HEK293 (cell line): ENCODE measurements around the gene NFIB.

Experiments
- BCL11B ChIP-seq: fragments of 450-650 bp; formaldehyde crosslinking; IDR thresholded peaks from 2 replicates; pipeline ENCODE4 v1.5.1; 2016; ENCODE audit warnings: low read depth, missing biosample characterization, missing genetic modification characterization
- FEZF1 ChIP-seq: fragments of 450-650 bp; formaldehyde crosslinking; IDR thresholded peaks from 2 replicates; pipeline ENCODE4 v1.5.1; 2016; ENCODE audit warnings: missing biosample characterization, missing genetic modification characterization
- GLI2 ChIP-seq: fragments of 450-650 bp; formaldehyde crosslinking; IDR thresholded peaks from 2 replicates; pipeline ENCODE4; 2017; ENCODE audit warnings: missing biosample characterization, missing genetic modification characterization, low read depth, borderline replicate concordance
- HOXA7 ChIP-seq: sonication (generic); formaldehyde crosslinking; IDR thresholded peaks from 2 replicates; pipeline ENCODE4 v1.8.1; 2022; ENCODE audit warnings: missing genetic modification reagents, borderline replicate concordance
- HOXD13 ChIP-seq: sonication (generic); formaldehyde crosslinking; IDR thresholded peaks from 2 replicates; pipeline ENCODE4 v1.8.0; 2022; ENCODE audit warnings: missing genetic modification reagents, borderline replicate concordance
- IKZF3 ChIP-seq: fragments of 450-650 bp; IDR thresholded peaks from 2 replicates; pipeline ENCODE4 v1.5.0; 2018; ENCODE audit warnings: missing biosample characterization, mild to moderate bottlenecking, missing genetic modification characterization, moderate library complexity
- KLF1 ChIP-seq: fragments of 450-650 bp; formaldehyde crosslinking; IDR thresholded peaks from 2 replicates; pipeline ENCODE4 v1.5.1; 2016; ENCODE audit warnings: missing biosample characterization, missing genetic modification characterization
- KLF10 ChIP-seq: fragments of 450-650 bp; IDR thresholded peaks from 2 replicates; pipeline ENCODE4 v1.5.1; 2018; ENCODE audit warnings: missing biosample characterization, mild to moderate bottlenecking, missing genetic modification characterization
- MEIS1 ChIP-seq: sonication (generic); formaldehyde crosslinking; IDR thresholded peaks from 2 replicates; pipeline ENCODE4 v1.8.1; 2022; ENCODE audit warnings: missing genetic modification reagents, mild to moderate bottlenecking, borderline replicate concordance
- MYNN ChIP-seq: fragments of 450-650 bp; formaldehyde crosslinking; IDR thresholded peaks from 2 replicates; pipeline ENCODE4 v1.5.1; 2016; ENCODE audit warnings: missing biosample characterization, missing genetic modification characterization, borderline replicate concordance
- OSR2 ChIP-seq: fragments of 450-650 bp; formaldehyde crosslinking; IDR thresholded peaks from 2 replicates; pipeline ENCODE4 v1.5.1; 2016; ENCODE audit warnings: missing biosample characterization, missing genetic modification characterization
- OVOL3 ChIP-seq: fragments of 450-650 bp; formaldehyde crosslinking; IDR thresholded peaks from 2 replicates; pipeline ENCODE4 v1.5.1; 2016; ENCODE audit warnings: missing biosample characterization, missing genetic modification characterization
- SP2 ChIP-seq: fragments of 450-650 bp; formaldehyde crosslinking; IDR thresholded peaks from 2 replicates; pipeline ENCODE4 v1.5.1; 2016; ENCODE audit warnings: missing biosample characterization, missing genetic modification characterization
- ZBTB1 ChIP-seq: fragments of 450-650 bp; formaldehyde crosslinking; IDR thresholded peaks from 2 replicates; pipeline ENCODE4 v1.5.1; 2016; ENCODE audit warnings: missing biosample characterization, missing genetic modification characterization
- ZBTB48 ChIP-seq: fragments of 450-650 bp; formaldehyde crosslinking; IDR thresholded peaks from 2 replicates; pipeline ENCODE4 v1.5.1; 2016; ENCODE audit warnings: missing biosample characterization, missing genetic modification characterization
- ZBTB7A ChIP-seq: fragments of 450-650 bp; formaldehyde crosslinking; IDR thresholded peaks from 2 replicates; pipeline ENCODE4 v1.5.1; 2016; ENCODE audit warnings: low read depth, missing biosample characterization, missing genetic modification characterization
- ZIC2 ChIP-seq: fragments of 450-650 bp; formaldehyde crosslinking; IDR thresholded peaks from 2 replicates; pipeline ENCODE4 v1.5.1; 2016; ENCODE audit warnings: missing biosample characterization, missing genetic modification characterization
- ZNF146 ChIP-seq: fragments of 450-650 bp; formaldehyde crosslinking; IDR thresholded peaks from 2 replicates; pipeline ENCODE4 v1.5.1; 2016; ENCODE audit warnings: missing biosample characterization, missing genetic modification characterization
- ZNF157 ChIP-seq: fragments of 450-650 bp; formaldehyde crosslinking; IDR thresholded peaks from 2 replicates; pipeline ENCODE4 v1.5.1; 2016; ENCODE audit warnings: missing biosample characterization, missing genetic modification characterization
- ZNF175 ChIP-seq: fragments of 450-650 bp; formaldehyde crosslinking; IDR thresholded peaks from 2 replicates; pipeline ENCODE4 v1.5.1; 2016; ENCODE audit warnings: missing biosample characterization, missing genetic modification characterization
- ZNF221 ChIP-seq: fragments of 450-650 bp; formaldehyde crosslinking; IDR thresholded peaks from 2 replicates; pipeline ENCODE4 v1.5.1; 2017; ENCODE audit warnings: missing biosample characterization, missing genetic modification characterization, borderline replicate concordance
- ZNF266 ChIP-seq: fragments of 450-650 bp; formaldehyde crosslinking; IDR thresholded peaks from 2 replicates; pipeline ENCODE4 v1.5.1; 2016; ENCODE audit warnings: missing biosample characterization, missing genetic modification characterization, low read depth
- ZNF292 ChIP-seq: fragments of 450-650 bp; formaldehyde crosslinking; IDR thresholded peaks from 2 replicates; pipeline ENCODE4 v1.5.1; 2016; ENCODE audit warnings: low read depth, missing biosample characterization, missing genetic modification characterization, borderline replicate concordance
- ZNF354C ChIP-seq: fragments of 450-650 bp; formaldehyde crosslinking; IDR thresholded peaks from 2 replicates; pipeline ENCODE4 v1.5.1; 2016; ENCODE audit warnings: missing biosample characterization, missing genetic modification characterization, low read depth, borderline replicate concordance
- ZNF416 ChIP-seq: fragments of 450-650 bp; formaldehyde crosslinking; IDR thresholded peaks from 2 replicates; pipeline ENCODE4 v1.5.1; 2016; ENCODE audit warnings: missing biosample characterization, missing genetic modification characterization
- ZNF544 ChIP-seq: fragments of 450-650 bp; formaldehyde crosslinking; IDR thresholded peaks from 2 replicates; pipeline ENCODE4 v1.5.0; 2017; ENCODE audit warnings: missing biosample characterization, missing genetic modification characterization
- ZNF560 ChIP-seq: fragments of 450-650 bp; formaldehyde crosslinking; IDR thresholded peaks from 2 replicates; pipeline ENCODE4 v1.5.1; 2017; ENCODE audit warnings: missing biosample characterization, missing genetic modification characterization, borderline replicate concordance
- ZNF585B ChIP-seq: fragments of 450-650 bp; formaldehyde crosslinking; IDR thresholded peaks from 2 replicates; pipeline ENCODE4 v1.5.1; 2016; ENCODE audit warnings: missing biosample characterization, missing genetic modification characterization
- ZNF621 ChIP-seq: fragments of 450-650 bp; formaldehyde crosslinking; IDR thresholded peaks from 2 replicates; pipeline ENCODE4 v1.5.1; 2017; ENCODE audit warnings: missing biosample characterization, missing genetic modification characterization
- ZNF629 ChIP-seq: fragments of 450-650 bp; formaldehyde crosslinking; IDR thresholded peaks from 2 replicates; pipeline ENCODE4 v1.5.1; 2017; ENCODE audit warnings: missing biosample characterization, missing genetic modification characterization
- ZNF658 ChIP-seq: fragments of 450-650 bp; formaldehyde crosslinking; IDR thresholded peaks from 2 replicates; pipeline ENCODE4; 2016; ENCODE audit warnings: missing biosample characterization, missing genetic modification characterization
- ZNF777 ChIP-seq: fragments of 450-650 bp; formaldehyde crosslinking; IDR thresholded peaks from 2 replicates; pipeline ENCODE4 v1.5.1; 2017; ENCODE audit warnings: missing biosample characterization, missing genetic modification characterization, borderline replicate concordance
- ZNF837 ChIP-seq: fragments of 450-650 bp; formaldehyde crosslinking; IDR thresholded peaks from 2 replicates; pipeline ENCODE4 v1.5.1; 2016; ENCODE audit warnings: missing biosample characterization, missing genetic modification characterization
- ZNF843 ChIP-seq: fragments of 450-650 bp; formaldehyde crosslinking; IDR thresholded peaks from 2 replicates; pipeline ENCODE4 v1.5.1; 2016; ENCODE audit warnings: missing biosample characterization, missing genetic modification characterization
- ZSCAN30 ChIP-seq: fragments of 450-650 bp; IDR thresholded peaks from 2 replicates; pipeline ENCODE4 v1.5.1; 2018; ENCODE audit warnings: missing biosample characterization, mild to moderate bottlenecking, missing genetic modification characterization, moderate library complexity
- TF ChIP-seq, protein P1 (sequence below): fragments of 450-650 bp; formaldehyde crosslinking; IDR thresholded peaks from 2 replicates; pipeline ENCODE4 v1.5.1; 2016; ENCODE audit warnings: missing biosample characterization, missing genetic modification characterization
- TF ChIP-seq, protein P2 (sequence below): fragments of 450-650 bp; formaldehyde crosslinking; IDR thresholded peaks from 2 replicates; pipeline ENCODE4 v1.5.1; 2016; ENCODE audit warnings: missing biosample characterization, missing genetic modification characterization
- TF ChIP-seq, protein P3 (sequence below): fragments of 450-650 bp; formaldehyde crosslinking; IDR thresholded peaks from 2 replicates; pipeline ENCODE4 v1.5.1; 2016; ENCODE audit warnings: missing biosample characterization, missing genetic modification characterization

Gene NFIB

DNA sequence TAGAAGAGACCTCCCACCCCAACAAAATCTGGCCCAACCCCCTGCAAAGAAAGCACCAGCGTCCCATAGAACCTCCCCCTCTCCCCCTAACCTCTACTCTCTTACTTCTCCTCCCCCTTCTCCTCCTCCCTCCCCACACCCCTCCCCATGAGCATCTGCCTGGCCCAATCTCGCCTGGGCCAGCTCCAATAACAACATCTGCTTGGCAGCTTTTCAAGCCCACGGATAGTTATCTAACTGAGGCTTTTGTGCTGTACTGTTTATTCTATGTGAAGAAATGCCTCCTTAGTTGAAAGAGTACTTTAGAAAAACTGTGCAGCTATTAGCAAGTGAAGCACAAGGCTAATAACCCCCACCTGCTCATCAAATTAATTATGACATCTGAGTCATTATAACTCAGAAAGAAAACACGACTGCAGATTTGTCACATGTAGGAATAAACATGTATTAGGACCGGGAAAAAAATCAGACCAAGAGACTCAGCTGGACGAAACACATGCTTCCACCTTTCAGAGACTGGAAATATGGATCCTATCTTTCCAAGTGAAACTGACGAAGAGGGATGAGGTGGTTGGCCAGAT, 42.8 kb downstream of the NFIB start (continued):
- TF ChIP-seq, protein P1, sequence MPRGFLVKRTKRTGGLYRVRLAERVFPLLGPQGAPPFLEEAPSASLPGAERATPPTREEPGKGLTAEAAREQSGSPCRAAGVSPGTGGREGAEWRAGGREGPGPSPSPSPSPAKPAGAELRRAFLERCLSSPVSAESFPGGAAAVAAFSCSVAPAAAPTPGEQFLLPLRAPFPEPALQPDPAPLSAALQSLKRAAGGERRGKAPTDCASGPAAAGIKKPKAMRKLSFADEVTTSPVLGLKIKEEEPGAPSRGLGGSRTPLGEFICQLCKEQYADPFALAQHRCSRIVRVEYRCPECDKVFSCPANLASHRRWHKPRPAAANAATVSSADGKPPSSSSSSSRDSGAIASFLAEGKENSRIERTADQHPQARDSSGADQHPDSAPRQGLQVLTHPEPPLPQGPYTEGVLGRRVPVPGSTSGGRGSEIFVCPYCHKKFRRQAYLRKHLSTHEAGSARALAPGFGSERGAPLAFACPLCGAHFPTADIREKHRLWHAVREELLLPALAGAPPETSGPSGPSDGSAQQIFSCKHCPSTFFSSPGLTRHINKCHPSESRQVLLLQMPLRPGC (tag by site-specific recombination): peak; percentile 87
- TF ChIP-seq ZNF777 (tag by site-specific recombination) (no peak), ZBTB1 (tag by site-specific recombination) (no peak), ZNF416 (no peak), ZSCAN30 (tag by site-specific recombination) (peak; percentile 84), IKZF3 (tag by site-specific recombination) (peak; percentile 72; the same call in 1 of the 2 replicates), KLF10 (tag by site-specific recombination) (peak; percentile 62), ZNF354C (no peak), GLI2 (tag by site-specific recombination) (no peak), ZNF266 (tag by site-specific recombination) (no peak), KLF1 (0 out of 2 replicates have a peak, but pooled peaks have one; percentile 26), ZBTB7A (tag by site-specific recombination) (no peak), OVOL3 (tag by site-specific recombination) (peak; percentile 68; the same call in 1 of the 2 replicates), ZIC2 (tag by site-specific recombination) (0 out of 2 replicates have a peak, but pooled peaks have one; percentile 18), ZNF544 (no peak), ZNF658 (tag by site-specific recombination) (no peak), HOXA7 (CRISPR knock-in tag) (no peak), MEIS1 (no peak), MYNN (no peak; the same call in 1 of the 2 replicates), HOXD13 (CRISPR knock-in tag) (no peak), ZBTB48 (tag by site-specific recombination) (no peak), ZNF585B (tag by site-specific recombination) (no peak), SP2 (tag by site-specific recombination) (peak; percentile 40), ZNF843 (tag by site-specific recombination) (peak; percentile 86), ZNF560 (tag by site-specific recombination) (no peak), ZNF146 (tag by site-specific recombination) (no peak), ZNF292 (tag by site-specific recombination) (no peak), ZNF175 (tag by site-specific recombination) (no peak), OSR2 (tag by site-specific recombination) (peak; percentile 64), ZNF621 (tag by site-specific recombination) (no peak), ZNF157 (tag by site-specific recombination) (no peak), ZNF837 (tag by site-specific recombination) (no peak), ZNF629 (peak; percentile 76; the same call in 1 of the 2 replicates), BCL11B (tag by site-specific recombination) (0 out of 2 replicates have a peak, but pooled peaks have one; percentile 53), FEZF1 (tag by site-specific recombination) (peak; percentile 91), ZNF221 (tag by site-specific recombination) (no peak)
- TF ChIP-seq, protein P2, sequence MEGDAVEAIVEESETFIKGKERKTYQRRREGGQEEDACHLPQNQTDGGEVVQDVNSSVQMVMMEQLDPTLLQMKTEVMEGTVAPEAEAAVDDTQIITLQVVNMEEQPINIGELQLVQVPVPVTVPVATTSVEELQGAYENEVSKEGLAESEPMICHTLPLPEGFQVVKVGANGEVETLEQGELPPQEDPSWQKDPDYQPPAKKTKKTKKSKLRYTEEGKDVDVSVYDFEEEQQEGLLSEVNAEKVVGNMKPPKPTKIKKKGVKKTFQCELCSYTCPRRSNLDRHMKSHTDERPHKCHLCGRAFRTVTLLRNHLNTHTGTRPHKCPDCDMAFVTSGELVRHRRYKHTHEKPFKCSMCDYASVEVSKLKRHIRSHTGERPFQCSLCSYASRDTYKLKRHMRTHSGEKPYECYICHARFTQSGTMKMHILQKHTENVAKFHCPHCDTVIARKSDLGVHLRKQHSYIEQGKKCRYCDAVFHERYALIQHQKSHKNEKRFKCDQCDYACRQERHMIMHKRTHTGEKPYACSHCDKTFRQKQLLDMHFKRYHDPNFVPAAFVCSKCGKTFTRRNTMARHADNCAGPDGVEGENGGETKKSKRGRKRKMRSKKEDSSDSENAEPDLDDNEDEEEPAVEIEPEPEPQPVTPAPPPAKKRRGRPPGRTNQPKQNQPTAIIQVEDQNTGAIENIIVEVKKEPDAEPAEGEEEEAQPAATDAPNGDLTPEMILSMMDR (tag by site-specific recombination): no peak
- TF ChIP-seq, protein P3, sequence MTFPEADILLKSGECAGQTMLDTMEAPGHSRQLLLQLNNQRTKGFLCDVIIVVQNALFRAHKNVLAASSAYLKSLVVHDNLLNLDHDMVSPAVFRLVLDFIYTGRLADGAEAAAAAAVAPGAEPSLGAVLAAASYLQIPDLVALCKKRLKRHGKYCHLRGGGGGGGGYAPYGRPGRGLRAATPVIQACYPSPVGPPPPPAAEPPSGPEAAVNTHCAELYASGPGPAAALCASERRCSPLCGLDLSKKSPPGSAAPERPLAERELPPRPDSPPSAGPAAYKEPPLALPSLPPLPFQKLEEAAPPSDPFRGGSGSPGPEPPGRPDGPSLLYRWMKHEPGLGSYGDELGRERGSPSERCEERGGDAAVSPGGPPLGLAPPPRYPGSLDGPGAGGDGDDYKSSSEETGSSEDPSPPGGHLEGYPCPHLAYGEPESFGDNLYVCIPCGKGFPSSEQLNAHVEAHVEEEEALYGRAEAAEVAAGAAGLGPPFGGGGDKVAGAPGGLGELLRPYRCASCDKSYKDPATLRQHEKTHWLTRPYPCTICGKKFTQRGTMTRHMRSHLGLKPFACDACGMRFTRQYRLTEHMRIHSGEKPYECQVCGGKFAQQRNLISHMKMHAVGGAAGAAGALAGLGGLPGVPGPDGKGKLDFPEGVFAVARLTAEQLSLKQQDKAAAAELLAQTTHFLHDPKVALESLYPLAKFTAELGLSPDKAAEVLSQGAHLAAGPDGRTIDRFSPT (tag by site-specific recombination): no peak
